GM23338 (cell line): ENCODE measurements around the gene FAM114A2. TPM values are rescaled to one million over a fixed set of nuclear protein-coding genes. Genes with fewer than 3 reads are reported as not detected.

ENCODE experiments used
- ATAC-seq: fragments of 200-7000 bp; cut with Tn5 transposase; 3 replicates; pipeline ENCODE4 v1.9.1; 2020
- DNase-seq: peaks from one replicate; pipeline ENCODE4 v3.0.0-alpha.2; 2015; ENCODE audit warnings: low spot score
- H2AFZ ChIP-seq: fragments of 200-600 bp; sonication (generic); 2 replicates; pipeline ENCODE4 v1.8.0; 2016; ENCODE audit warnings: antibody characterized with exemption, mild to moderate bottlenecking, moderate library complexity
- H3F3A ChIP-seq: fragments of 200-600 bp; sonication (generic); replicated peaks from 2 replicates; pipeline ENCODE4 v1.8.0; 2017; ENCODE audit warnings: antibody characterized with exemption, mixed run types, low read depth
- H3K27ac ChIP-seq: fragments of 200-600 bp; sonication (generic); 2 replicates; pipeline ENCODE4 v1.6.1; 2016; ENCODE audit warnings: low read depth
- H3K27me3 ChIP-seq: fragments of 200-600 bp; sonication (generic); 2 replicates; pipeline ENCODE4 v1.8.0; 2016; ENCODE audit warnings: mild to moderate bottlenecking, mixed run types, moderate library complexity; ENCODE audit not compliant: insufficient read depth
- H3K36me3 ChIP-seq: fragments of 200-600 bp; sonication (generic); 2 replicates; pipeline ENCODE4 v1.8.0; 2016; ENCODE audit warnings: mild to moderate bottlenecking; ENCODE audit not compliant: insufficient read depth
- H3K4me1 ChIP-seq: fragments of 200-600 bp; sonication (generic); 2 replicates; pipeline ENCODE4 v1.8.0; 2016; ENCODE audit warnings: mild to moderate bottlenecking, moderate library complexity; ENCODE audit not compliant: insufficient read depth
- H3K4me2 ChIP-seq: fragments of 200-600 bp; sonication (generic); 2 replicates; pipeline ENCODE4 v1.7.1; 2017; ENCODE audit warnings: mixed run types
- H3K4me3 ChIP-seq: fragments of 200-600 bp; sonication (generic); 2 replicates; pipeline ENCODE4 v1.6.1; 2016; ENCODE audit warnings: mixed run types
- H3K79me2 ChIP-seq: fragments of 200-600 bp; sonication (generic); replicated peaks from 2 replicates; pipeline ENCODE4 v1.8.0; 2017; ENCODE audit warnings: mild to moderate bottlenecking; ENCODE audit not compliant: insufficient read depth
- H3K9me2 ChIP-seq: fragments of 200-600 bp; sonication (generic); 2 replicates; pipeline ENCODE4 v1.8.0; 2017; ENCODE audit not compliant: insufficient read depth
- H4K20me1 ChIP-seq: fragments of 200-600 bp; sonication (generic); replicated peaks from 2 replicates; pipeline ENCODE4 v1.8.0; 2017; ENCODE audit warnings: mild to moderate bottlenecking; ENCODE audit not compliant: insufficient read depth
- H3K27ac Mint-ChIP-seq: 2 replicates; pipeline ENCODE4 v1.8.0; 2020; ENCODE audit warnings: inconsistent platforms, mild to moderate bottlenecking, moderate library complexity, mixed read lengths
- H3K27me3 Mint-ChIP-seq: 3 replicates; pipeline ENCODE4 v1.8.0; 2022; ENCODE audit warnings: low read depth, mild to moderate bottlenecking, moderate library complexity, mixed read lengths, inconsistent platforms; ENCODE audit not compliant: insufficient read depth, poor library complexity
- H3K36me3 Mint-ChIP-seq: 3 replicates; pipeline ENCODE4 v1.8.0; 2021; ENCODE audit warnings: low read depth, mild to moderate bottlenecking, inconsistent platforms, moderate library complexity, mixed read lengths
- H3K4me1 Mint-ChIP-seq: 3 replicates; pipeline ENCODE4 v1.8.0; 2020; ENCODE audit warnings: mild to moderate bottlenecking, inconsistent platforms, mixed read lengths
- H3K4me3 Mint-ChIP-seq: 3 replicates; pipeline ENCODE4 v1.8.0; 2021; ENCODE audit warnings: moderate library complexity, mild to moderate bottlenecking, inconsistent platforms, mixed read lengths
- H3K9me3 Mint-ChIP-seq: 3 replicates; pipeline ENCODE4 v1.8.0; 2020; ENCODE audit warnings: moderate library complexity, mild to moderate bottlenecking, inconsistent platforms, mixed read lengths
- CREB1 ChIP-seq: fragments of 250-450 bp; sonication (Bioruptor Pico); IDR thresholded peaks from 2 replicates; pipeline ENCODE4 v1.5.0; 2020; ENCODE audit warnings: low read depth, mild to moderate bottlenecking, moderate library complexity
- CTCF ChIP-seq, 2 experiments: fragments of 200-600 bp in 1 of 2; sonication (generic) in 1 of 2; conservative IDR thresholded peaks; 2 replicates each; pipeline versions ENCODE4 v1.5.1 to v1.6.1; 2016 to 2017; ENCODE audit warnings: antibody characterized with exemption in 2 of 2, low read depth in 2 of 2, mild to moderate bottlenecking in 2 of 2, moderate library complexity in 1 of 2
- ETS1 ChIP-seq: IDR thresholded peaks from 2 replicates; pipeline ENCODE4 v1.6.1; 2016; ENCODE audit warnings: antibody characterized with exemption
- EZH2 ChIP-seq: fragments of 200-600 bp; sonication (generic); IDR thresholded peaks from one replicate; pipeline ENCODE4 v1.8.0; 2017; ENCODE audit warnings: antibody characterized with exemption, mild to moderate bottlenecking, low read depth; ENCODE audit not compliant: unreplicated experiment
- EZH2phosphoT487 ChIP-seq: fragments of 200-600 bp; sonication (generic); IDR thresholded peaks from one replicate; pipeline ENCODE4 v1.8.1; 2018; ENCODE audit warnings: antibody characterized with exemption; ENCODE audit not compliant: unreplicated experiment
- JUNB ChIP-seq: IDR thresholded peaks from one replicate; pipeline ENCODE4 v1.6.1; 2016; ENCODE audit warnings: antibody characterized with exemption; ENCODE audit not compliant: unreplicated experiment
- NANOG ChIP-seq: IDR thresholded peaks from 2 replicates; pipeline ENCODE4 v1.6.1; 2016; ENCODE audit warnings: antibody characterized with exemption, borderline replicate concordance
- POLR2AphosphoS5 ChIP-seq: IDR thresholded peaks from 2 replicates; pipeline ENCODE4 v1.6.1; 2016; ENCODE audit warnings: antibody characterized with exemption, low read depth
- REST ChIP-seq: IDR thresholded peaks from one replicate; pipeline ENCODE4 v1.6.1; 2018; ENCODE audit warnings: antibody characterized with exemption; ENCODE audit not compliant: unreplicated experiment
- STAT1 ChIP-seq: IDR thresholded peaks from one replicate; pipeline ENCODE4 v1.6.1; 2016; ENCODE audit warnings: antibody characterized with exemption; ENCODE audit not compliant: unreplicated experiment
- ZNF114 ChIP-seq: fragments of 250-450 bp; sonication (Bioruptor Pico); IDR thresholded peaks from 2 replicates; pipeline ENCODE4 v1.5.0; 2020; ENCODE audit warnings: mild to moderate bottlenecking, moderate library complexity
- ZNF331 ChIP-seq: fragments of 250-450 bp; sonication (Bioruptor Pico); IDR thresholded peaks from 2 replicates; pipeline ENCODE4 v1.5.0; 2020; ENCODE audit warnings: low read depth, mild to moderate bottlenecking, moderate library complexity
- ZNF462 ChIP-seq: fragments of 250-450 bp; sonication (Bioruptor Pico); IDR thresholded peaks from 2 replicates; pipeline ENCODE4 v1.5.0; 2020; ENCODE audit warnings: mild to moderate bottlenecking, moderate library complexity
- polyA plus RNA-seq: library from polyadenylated mRNA; unstranded; fragments of >200 nt; fragmentation: Nextera tagmentation; extraction: Ambion mirVana; gene quantifications from 2 replicates; pipeline ENCODE4 v1.2.1, GENCODE V29; 2016
- total RNA-seq: library from RNA; depleted of rRNA; stranded (reverse); fragments of >200 nt; shearing (Covaris generic); gene quantifications from 2 replicates; pipeline ENCODE4 v1.2.3, GENCODE V29; 2014

The FAM114A2 gene
- total and polyA plus RNA-seq, 2 experiments from 2014 or later: 4.9 to 5.8 TPM

- TF ChIP-seq REST (no peak), POLR2AphosphoS5 (no peak), ZNF331 (CRISPR knock-in tag) (no peak), CTCF (conservative IDR thresholded peaks at IDR 0.05; ENCODE audit: low read depth in 2 of 2) (no peak), CREB1 (CRISPR knock-in tag) (no peak), EZH2phosphoT487 (no peak)
Measured at GRCh38 chr5:154087260-154087659, 48.5 kb upstream of the FAM114A2 start (continued).

GRCh38 chr5:154086641-154087040 is 47.9 kb upstream of the FAM114A2 start:
- Histone ChIP-seq H3K4me1 (peaks cover 8% of the 10 kb centered on the region; the same call in 1 of the 2 replicates), H3K9me2 (no peaks in the 10 kb centered on the region), H3K27ac (no peak overlapping the region), H4K20me1 (no peaks in the 10 kb centered on the region), H3K4me3 (no peak overlapping the region), H3K27me3 (no peaks in the 10 kb centered on the region), H3K79me2 (no peaks in the 10 kb centered on the region), H2AFZ (no peak overlapping the region), H3F3A (no peaks in the 10 kb centered on the region), H3K4me2 (no peak overlapping the region), H3K36me3 (no peaks in the 10 kb centered on the region)
- Mint-ChIP-seq H3K27ac (no peak overlapping the region), H3K4me1 (peaks cover 24% of the 10 kb centered on the region), H3K36me3 (no peaks in the 10 kb centered on the region), H3K27me3 (peaks cover 2% of the 10 kb centered on the region), H3K4me3 (no peak overlapping the region), H3K9me3 (no peaks in the 10 kb centered on the region)
- ATAC-seq (no peak), DNase-seq (no peak)
- TF ChIP-seq ZNF114 (CRISPR knock-in tag) (no peak), ZNF462 (CRISPR knock-in tag) (no peak), EZH2 (no peak), NANOG (no peak), POLR2AphosphoS5 (no peak), JUNB (no peak), EZH2phosphoT487 (no peak), CREB1 (CRISPR knock-in tag) (no peak), ETS1 (no peak), STAT1 (no peak), ZNF331 (CRISPR knock-in tag) (no peak)
